Ramos (cell line): ENCODE results near the gene NECTIN4.
"Not testable (repeated sequence)": the region's sequence is repeated elsewhere in the genome, so short reads cannot be mapped to it uniquely, and the experiment has no call there.

Experiments
- in situ Hi-C: fragments of 300-500 bp; cut with MboI; formaldehyde crosslinking; loops from one replicate; pipeline ENCODE4 v1.14.3; 2022; ENCODE audit warnings: low sequenced_read_pairs; ENCODE audit not compliant: unreplicated experiment

The NECTIN4 gene

GRCh38 chr1:161037661-161038522 is 51.5 kb downstream of the NECTIN4 start:
- in situ Hi-C loops, result loop anchor here (25.0 kb wide), 1 partner anchor 674 kb away; the partner anchor contains the start of genes FCRLA and FCRLB

GRCh38 chr1:161033751-161034150 is 55.6 kb downstream of the NECTIN4 start:
- in situ Hi-C loops, result loop anchor here (25.0 kb wide), 1 partner anchor 679 kb away; the partner anchor contains the start of genes FCRLA and FCRLB

GRCh38 chr1:161032409-161032808 is 56.9 kb downstream of the NECTIN4 start:
- in situ Hi-C loops, result loop anchor here (25.0 kb wide), 1 partner anchor 680 kb away; the partner anchor contains the start of genes FCRLA and FCRLB

GRCh38 chr1:161031874-161032273 is 57.5 kb downstream of the NECTIN4 start:
- in situ Hi-C loops, result loop anchor here (25.0 kb wide), 1 partner anchor 680 kb away; the partner anchor contains the start of genes FCRLA and FCRLB

GRCh38 chr1:161029466-161029865 is 59.9 kb downstream of the NECTIN4 start:
- in situ Hi-C loops, result loop anchor here (25.0 kb wide), 1 partner anchor 683 kb away; the partner anchor contains the start of genes FCRLA and FCRLB

- in situ Hi-C loops, result loop anchor here (25.0 kb wide), 1 partner anchor 685 kb away; the partner anchor contains the start of genes FCRLA and FCRLB
Measured at GRCh38 chr1:161026954-161027353, 62.4 kb downstream of the NECTIN4 start.

GRCh38 chr1:161022432-161022831 is 66.9 kb downstream of the NECTIN4 start:
- in situ Hi-C loops, result not testable (repeated sequence)

GRCh38 chr1:161021970-161022353 is 67.4 kb downstream of the NECTIN4 start:
- in situ Hi-C loops, result no loop called here

- in situ Hi-C loops, result no loop called here
Measured at GRCh38 chr1:161021165-161021969, 68.0 kb downstream of the NECTIN4 start.
